CD4-positive, alpha-beta T cell treated with Interleukin-21 for 1 hour (primary cell): ENCODE measurements around the gene SPRN.
A peak's percentile ranks its signal among the peaks of the same experiment; 100 is the strongest.
"Not testable (repeated sequence)": the region's sequence is repeated elsewhere in the genome, so short reads cannot be mapped to it uniquely, and the experiment has no call there.

ENCODE experiments used
- DNase-seq: peaks from one replicate; pipeline ENCODE4 v3.0.0-alpha.2; 2020

Gene SPRN

DNA sequence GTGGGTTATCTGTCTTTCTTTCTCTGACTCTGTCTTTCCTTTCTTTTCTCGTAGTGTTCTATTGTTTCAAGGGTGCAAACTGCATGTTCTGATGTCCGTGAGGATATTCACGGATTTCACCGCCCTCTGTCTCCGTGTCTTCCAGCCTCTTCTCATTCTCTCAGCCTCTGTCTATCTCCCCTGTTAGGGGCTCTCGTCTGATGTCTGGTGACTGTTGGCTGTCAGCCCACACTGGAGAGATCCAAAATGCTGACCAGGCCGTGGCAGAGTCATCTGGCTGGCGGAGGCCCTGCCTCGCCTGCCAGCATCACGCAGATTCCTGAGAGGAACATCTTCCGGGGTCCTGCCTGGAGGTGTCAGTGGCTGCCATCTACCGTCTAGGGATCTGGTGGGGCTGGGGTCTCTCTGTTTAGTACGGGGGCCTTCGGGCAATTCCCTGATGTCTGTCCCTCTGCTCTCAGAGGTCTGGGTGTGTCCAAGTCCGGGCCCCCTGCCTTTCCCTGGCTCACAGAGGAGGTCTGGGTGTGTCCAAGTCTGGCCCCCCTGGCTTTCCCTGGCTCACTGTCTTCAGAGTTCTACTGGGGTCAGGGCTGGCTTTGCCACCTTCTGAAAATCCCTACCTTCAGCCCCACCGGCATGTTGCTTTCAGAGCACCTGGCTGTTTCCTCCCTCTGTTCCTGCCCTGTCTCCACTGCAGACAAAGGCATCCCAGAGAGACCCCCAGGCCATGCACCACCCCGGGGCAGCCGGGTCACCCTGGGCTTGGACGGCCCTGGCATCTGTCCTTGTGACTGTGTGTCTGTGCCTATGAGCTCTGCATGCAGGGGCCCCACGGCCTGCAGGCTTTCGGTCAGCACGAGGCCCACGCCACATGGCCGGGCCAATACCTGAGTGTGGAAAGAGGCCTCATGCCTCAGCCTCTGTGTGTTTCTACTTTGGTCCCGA lies 15.4 kb upstream of the SPRN start:
- DNase-seq = no peak

- DNase-seq = peak; percentile 52
These were observed 14.4 kb upstream of the SPRN start for GRCh38 chr10:133438711-133439273.

- DNase-seq = not testable (repeated sequence)
These were observed 8.4 kb upstream of the SPRN start for GRCh38 chr10:133432789-133433188.

- DNase-seq = not testable (repeated sequence)
These were observed 7.6 kb upstream of the SPRN start for GRCh38 chr10:133431888-133432613.

GRCh38 chr10:133429571-133429970 lies 5.1 kb upstream of the SPRN start:
- DNase-seq = not testable (repeated sequence)

DNA sequence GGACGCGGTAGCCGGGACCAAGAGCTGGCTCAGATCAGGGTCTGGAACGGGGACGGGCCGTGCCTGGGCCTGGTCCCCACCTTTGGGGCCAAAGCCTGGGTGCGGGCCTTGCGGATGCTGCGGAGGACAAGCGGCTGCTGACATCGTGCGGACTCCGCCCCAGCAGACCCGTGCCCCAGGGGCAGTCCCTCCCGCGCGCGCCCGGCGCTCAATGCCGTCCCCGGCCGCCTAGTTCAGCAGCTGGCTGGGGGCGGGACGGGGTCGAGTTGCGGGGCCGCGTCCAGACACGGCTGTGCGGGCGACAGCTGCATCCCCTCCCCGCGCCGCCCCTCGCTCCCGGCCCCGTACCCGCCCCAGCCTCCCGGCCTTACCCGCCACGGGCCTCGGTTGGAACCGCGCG lies 323 bp downstream of the SPRN start:
- DNase-seq = not testable (repeated sequence)

GRCh38 chr10:133422807-133423771 lies 1.3 kb downstream of the SPRN start:
- DNase-seq = no peak

GRCh38 chr10:133422223-133422806 lies 2.1 kb downstream of the SPRN start:
- no peak for DNase-seq

GRCh38 chr10:133421336-133422222 lies 2.8 kb downstream of the SPRN start:
- no peak for DNase-seq

GRCh38 chr10:133420579-133420978 lies 3.8 kb downstream of the SPRN start:
- DNase-seq = no peak

DNA sequence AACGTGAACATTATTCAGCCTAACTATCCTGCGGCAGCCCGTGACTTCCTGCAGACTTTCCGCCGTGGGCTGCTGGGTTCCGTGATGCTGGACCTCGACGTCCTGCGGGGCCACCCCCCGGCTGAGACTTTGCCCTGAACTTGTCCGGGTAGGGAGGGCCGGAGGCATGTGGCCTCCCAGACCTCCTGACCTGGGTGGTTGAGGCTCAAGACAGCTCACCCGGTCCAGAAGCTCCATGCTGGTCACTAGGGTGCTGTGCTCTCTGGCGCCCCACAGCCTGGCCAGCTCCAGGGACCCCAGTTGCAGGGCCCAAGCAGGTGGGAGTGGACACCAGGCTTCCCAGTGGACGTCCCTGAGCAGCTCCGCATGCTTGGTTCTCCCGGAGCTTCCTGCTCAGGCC lies 4.4 kb downstream of the SPRN start:
- DNase-seq = no peak

DNA sequence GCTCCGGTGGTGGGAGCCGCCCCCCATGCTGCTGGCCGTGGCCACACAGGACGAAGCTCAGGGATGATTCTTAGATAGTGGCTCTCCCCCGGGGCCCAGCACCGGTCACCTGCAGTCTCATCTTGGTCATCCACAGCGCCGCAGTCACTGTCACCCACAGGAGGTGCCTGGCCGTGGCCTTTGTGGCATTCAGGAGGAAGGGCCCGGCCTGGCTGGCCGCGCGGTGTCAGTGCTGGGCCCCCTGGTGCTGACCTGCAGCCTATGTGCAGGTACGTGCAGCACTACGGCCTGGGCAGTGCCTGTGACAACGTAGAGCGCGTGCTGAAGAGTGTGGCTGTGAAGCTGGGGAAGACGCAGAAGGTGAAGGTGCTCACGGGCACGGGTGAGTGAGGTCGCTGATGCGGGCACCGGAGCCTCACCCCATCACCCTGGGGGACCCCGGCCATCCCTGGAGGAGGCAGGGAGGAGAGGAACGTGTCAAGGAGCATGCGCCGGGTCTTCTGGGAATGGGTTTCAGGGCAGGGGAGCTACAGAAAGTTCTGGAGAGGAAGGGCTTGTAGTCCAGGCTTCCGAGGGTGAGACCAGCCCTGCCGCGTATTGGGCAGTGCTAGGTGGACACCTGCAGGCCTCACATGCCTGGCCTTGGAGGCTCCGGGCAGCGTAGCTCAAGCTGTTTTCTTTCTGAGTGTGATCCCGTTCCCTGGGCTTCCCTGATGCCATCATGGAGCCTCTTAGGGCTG lies 5.0 kb downstream of the SPRN start:
- DNase-seq = no peak

DNA sequence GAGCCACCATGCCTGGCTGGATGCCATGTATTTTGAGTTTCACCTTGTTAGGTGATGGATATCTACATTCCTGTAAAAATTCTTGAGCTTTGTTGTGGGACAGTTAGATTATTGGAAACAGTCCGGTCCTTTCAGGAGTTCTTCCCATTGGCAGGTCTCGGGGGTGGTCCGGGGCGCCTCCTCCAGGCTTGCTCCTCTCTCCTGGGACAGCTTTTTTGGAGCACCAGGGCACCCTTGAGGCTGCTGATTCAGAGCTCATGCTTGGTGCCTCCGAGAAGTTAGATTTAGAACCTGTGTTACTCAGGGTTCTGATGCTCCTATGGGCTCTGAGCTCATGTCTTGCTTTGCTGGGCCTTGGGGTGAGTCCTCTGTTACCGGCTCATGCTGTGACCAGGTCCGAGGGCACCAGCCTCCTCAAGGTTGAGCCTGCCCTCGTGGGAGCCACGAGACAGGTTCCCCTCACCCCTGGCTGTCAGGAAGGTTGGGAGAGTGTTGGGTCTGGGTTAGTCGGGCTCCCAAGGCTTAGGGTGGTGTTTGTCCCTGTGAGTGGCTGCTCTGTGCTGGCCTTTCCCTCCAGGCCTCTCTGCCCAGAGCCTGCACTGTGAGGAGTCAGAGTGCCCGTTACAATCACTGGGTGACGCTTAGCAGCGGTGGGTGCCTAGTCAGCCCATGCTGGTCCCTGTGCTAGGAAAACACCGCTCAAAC lies 6.0 kb downstream of the SPRN start:
- no peak for DNase-seq

- no peak for DNase-seq
These were observed 8.7 kb downstream of the SPRN start for GRCh38 chr10:133415752-133416151.

DNA sequence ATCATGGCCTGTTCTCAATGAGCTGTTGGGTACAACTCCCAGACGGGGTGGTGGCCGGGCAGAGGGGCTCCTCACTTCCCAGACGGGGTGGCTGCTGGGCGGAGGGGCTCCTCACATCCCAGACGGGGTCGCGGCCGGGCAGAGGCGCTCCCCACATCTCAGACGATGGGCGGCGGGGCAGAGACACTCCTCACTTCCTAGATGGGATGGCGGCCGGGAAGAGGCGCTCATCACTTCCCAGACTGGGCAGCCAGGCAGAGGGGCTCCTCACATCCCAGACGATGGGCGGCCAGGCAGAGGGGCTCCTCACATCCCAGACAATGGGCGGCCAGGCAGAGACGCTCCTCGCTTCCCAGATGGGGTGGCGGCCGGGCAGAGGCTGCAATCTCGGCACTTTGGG lies 10.0 kb downstream of the SPRN start:
- not testable (repeated sequence) for DNase-seq

DNA sequence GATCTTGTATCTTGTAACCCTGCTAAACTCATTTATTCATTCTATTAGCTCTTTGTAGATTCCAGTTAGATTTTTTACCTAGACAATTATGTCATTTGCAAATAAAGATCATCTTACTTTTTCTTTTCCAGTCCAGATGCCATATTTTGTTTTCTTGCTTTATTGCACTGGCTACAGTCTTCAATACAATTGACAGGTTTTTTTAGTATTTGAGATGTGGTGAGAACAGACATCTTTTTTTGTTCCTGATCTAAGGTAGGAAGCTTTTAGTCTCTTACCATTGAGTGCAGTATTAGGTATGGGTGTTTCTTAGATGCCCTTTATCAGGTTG lies 12.1 kb downstream of the SPRN start:
- no peak for DNase-seq

DNA sequence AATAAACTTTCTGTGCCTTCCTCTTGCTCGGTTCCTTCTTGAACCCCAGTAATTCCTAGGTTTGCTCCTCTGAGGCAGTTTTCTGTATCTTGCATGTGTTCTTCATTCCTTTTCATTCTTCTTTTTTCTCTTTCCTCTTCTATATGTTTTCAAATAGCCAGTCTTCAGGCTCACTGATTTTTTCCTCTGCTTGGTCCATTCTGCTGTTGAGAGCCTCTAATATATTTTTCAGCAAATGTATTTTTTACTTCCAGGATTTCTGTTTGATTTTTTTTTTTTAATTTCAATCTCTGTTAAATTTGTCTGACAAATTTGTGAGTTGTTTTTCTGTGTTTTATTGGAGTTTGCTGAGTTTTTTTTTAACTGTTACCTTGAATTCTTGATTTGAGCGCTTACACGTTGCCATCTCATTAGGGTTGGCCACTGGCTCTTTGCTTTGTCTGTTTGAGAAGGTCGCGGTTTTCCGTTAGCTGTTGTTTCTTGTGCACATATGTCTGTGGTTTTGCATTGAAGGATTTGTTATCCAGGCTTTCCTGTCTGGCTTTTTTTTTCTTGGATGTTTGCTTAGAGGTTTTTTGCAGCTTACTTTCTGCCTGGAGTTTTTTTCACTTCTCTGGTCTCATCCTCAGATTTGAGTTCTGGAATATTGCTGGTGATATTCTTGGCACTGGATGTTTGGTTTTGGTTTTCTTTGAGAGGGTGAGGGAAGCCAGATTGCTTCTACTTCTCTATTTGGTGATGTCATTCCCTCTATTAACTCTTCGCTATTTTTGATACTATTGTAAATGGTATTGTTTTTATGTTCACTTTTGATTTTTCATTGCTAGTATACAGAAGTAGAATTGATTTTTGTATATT lies 12.7 kb downstream of the SPRN start:
- DNase-seq = no peak

- DNase-seq = no peak
These were observed 18.4 kb downstream of the SPRN start for GRCh38 chr10:133405844-133406527.
